HG03097 (cell line): ENCODE measurements around the gene USP31.

ENCODE experiments used
- ATAC-seq: cut with Tn5 transposase; IDR thresholded peaks from one replicate; pipeline ENCODE4 v1.9.1; 2021; ENCODE audit not compliant: unreplicated experiment, low FRiP score

Gene USP31

DNA sequence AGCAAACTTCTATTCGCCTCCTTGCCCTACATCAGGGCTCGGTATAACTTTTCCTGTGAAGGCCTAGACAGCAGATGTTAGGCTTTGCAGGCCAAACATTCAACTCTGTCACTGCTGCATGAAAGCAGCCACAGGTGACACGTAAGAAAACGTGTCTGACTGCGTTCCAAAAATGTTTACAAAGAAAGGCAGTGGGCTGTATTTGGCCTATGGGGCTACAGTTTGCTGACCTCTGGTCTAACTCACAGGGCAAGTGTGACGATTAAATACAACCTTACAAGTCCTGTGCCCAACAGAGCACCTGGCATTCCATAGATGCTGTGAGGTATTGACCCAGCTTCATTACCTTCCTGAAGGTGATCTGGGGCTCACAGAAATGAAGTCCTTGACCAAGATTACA, 79.4 kb downstream of the USP31 start:
- ATAC-seq, result no peak

DNA sequence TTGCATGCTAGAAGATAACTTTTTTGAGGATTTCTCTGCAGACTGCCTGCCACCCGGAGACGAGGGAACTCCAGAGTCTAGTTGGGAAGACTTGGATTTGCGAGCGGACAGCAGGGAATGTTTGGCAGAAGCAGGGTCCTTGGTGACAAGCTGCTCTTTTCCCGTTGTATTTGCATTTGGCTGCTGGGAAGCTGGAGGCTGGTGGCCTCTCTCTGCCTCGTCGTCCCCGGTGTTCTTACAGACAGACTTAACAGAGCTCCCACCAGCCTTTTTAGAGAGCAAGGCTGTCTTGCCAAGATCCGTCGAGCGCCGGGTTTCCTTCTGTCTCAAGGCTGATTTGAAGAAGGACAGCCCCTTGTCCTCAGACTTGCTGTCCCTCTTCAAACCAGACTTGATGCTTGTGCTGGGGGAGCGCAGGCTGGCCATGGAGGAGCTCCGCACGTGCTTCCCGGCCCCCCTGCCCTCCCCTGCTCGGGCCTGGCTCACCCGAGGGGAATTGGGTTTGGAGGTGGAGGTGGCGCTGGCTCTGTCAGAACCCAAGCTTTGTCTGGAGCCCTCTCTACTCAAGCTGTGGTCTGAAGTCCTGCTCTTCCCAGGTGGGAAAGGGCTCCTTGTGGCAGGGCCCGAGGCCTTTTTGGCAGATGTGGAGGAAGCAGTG, 81.0 kb downstream of the USP31 start:
- no peak for ATAC-seq

DNA sequence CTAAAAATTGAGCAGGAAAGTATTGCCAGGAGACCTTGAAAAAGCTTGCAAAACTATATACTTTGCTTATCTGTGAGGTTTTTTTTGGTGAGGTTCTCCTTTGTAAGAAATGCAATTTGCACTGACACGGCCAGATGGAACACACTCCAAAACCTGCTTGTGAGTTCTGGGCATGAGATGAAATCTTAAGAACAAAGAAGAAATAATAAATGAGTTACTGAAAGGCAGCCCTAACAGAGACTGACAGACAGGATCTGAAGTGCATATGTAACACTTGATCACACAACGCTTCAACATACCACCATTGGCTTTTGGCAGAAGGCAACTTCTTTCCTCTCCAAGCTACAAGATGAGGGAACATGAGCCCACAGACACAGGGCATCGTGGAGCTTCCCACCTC, 82.6 kb downstream of the USP31 start:
- no peak for ATAC-seq

DNA sequence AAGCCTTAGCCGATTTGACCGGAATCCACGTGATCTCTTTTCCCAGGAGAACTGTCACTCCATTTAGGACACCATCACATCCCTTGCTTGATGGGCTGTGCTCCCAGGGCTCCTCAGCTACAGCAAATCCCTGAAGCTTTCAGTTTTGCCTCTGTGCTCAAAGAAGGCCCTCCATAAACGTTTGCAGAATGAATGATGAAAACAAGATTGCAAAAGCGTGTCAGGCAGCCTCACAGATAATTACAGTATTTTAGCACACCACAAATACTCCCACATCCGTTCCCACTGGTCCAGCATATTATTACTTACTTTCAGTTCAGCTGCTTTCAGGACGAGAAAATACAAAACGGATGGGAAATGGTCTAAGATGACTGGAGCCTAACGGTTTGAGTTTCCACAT, 84.6 kb downstream of the USP31 start:
- no peak for ATAC-seq

DNA sequence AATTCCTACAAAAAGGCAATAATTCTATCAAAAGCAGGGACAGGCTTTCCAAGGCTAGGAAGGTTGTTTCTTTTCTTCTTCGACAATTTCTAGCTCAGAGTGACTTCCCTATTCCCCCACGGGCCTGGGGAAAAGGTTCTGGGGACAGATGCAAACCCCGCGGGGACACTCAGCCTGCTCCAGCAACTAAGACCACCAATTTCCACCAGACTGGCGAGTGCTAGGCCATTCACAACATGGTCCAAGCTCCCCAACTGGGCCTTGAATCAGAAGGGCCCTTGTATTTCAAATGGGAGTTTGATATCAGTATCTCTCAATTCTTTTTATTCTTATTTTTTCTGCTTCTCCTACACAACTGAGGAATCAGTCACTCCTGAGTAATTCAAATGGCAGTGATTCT, 86.7 kb downstream of the USP31 start:
- no peak for ATAC-seq

DNA sequence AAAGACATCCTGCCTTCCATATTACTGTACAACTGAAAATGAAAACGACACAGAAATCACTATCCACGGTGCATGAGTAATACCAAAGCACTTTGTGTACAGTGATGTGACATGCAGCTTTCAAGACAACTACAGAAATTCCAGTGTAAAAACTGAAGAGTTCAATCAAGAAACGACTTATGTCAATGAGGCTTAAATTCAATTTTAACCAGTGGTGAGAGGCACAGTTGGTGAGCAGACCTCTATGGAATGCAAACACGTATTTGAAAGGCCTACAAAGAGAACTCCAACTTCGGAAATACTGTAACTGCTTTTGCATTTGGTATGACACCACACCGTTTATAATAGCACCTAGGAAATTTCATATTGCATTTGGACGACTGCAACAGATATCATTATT, 87.6 kb downstream of the USP31 start:
- ATAC-seq, result no peak

- ATAC-seq, result no peak
Measured at GRCh38 chr16:23060458-23061320, 88.6 kb downstream of the USP31 start.

DNA sequence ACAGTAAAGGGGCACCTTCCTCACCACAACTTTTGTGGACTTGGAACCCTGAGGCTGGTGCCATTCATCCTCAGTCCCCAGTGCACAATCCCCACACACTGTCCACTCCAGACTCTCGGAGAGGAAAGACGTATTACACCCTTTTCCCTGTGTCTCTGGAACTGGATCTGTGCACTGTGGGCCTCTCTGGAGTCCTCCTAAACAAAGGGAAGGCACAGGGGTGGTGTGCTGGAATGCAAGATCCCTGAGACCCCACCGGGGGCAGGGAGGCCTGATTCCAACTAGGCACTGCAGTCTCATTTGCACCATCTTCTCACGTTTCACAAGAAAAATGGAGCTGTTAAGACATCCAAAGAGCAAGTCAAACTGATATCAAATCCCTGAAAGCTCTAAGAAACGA, 89.8 kb downstream of the USP31 start:
- no peak for ATAC-seq

GRCh38 chr16:23058576-23058975, 90.7 kb downstream of the USP31 start:
- no peak for ATAC-seq

DNA sequence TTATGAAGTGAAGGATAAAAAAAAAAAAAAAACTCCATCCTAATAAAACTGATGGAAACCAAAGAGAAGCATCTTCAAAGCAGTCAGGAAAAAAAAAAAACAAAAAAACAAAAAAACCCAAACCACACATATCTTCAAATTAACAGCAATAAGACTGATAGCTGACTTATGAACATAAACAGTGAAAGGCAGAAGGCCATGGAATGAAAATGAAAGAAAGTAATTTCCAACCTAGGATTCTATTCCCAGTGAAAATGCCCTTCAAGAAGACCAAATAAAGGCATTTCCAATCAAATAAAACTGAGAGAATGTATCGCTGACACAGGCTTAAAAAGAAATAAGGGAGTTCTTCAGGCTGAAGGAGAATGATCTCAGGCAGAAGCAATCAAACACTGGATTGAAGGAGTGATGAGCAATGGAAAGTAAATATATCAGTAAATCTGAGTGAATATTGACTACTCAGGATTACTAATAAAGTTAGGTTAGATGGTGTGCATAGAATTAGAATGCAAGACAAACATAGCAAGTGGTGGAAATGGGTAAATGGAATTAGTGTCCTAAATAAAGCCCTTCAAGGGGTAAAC, 92.1 kb downstream of the USP31 start:
- no peak for ATAC-seq

- ATAC-seq, result no peak
Measured at GRCh38 chr16:23055481-23055880, 93.8 kb downstream of the USP31 start.

- no peak for ATAC-seq
Measured at GRCh38 chr16:23052908-23053580, 96.2 kb downstream of the USP31 start.

DNA sequence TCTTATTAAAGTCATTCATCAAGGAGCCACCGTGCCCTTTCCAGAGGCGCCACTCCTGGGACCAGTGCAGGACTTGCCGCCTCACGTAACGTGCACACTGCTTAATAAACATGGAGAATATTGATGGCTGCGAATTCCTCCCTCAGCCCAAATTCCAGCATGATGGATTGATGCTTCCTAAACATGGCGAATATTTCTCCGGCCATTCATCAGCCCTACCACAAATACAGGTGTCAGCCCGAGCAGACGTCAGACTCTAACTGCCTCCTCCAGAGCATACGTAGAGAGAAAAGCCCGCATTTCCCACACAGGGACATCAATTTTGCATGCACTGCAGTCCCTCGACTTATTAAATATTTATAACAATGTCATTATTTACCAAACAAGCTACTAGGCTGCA, 97.0 kb downstream of the USP31 start:
- ATAC-seq, result no peak

- no peak for ATAC-seq
Measured at GRCh38 chr16:23051587-23051986, 97.7 kb downstream of the USP31 start.

DNA sequence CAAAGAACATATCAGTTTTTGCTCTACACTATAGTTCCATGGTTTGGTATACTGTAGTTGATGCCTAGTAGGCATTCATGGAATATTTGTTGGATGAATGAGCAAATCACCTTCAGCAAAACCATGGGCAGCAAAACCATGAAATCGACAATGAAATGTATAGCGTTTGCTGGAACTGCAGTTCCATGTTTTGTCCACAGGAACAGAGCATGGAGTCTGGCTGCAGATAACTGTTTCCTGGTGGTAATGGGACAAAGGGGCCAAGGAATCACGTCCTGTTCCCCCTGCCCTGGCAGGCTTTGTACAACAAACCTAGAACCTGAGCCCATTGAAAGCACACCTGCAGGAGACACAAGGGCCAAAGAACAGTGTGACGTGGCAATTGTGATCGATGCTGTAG, 101.1 kb downstream of the USP31 start:
- no peak for ATAC-seq

DNA sequence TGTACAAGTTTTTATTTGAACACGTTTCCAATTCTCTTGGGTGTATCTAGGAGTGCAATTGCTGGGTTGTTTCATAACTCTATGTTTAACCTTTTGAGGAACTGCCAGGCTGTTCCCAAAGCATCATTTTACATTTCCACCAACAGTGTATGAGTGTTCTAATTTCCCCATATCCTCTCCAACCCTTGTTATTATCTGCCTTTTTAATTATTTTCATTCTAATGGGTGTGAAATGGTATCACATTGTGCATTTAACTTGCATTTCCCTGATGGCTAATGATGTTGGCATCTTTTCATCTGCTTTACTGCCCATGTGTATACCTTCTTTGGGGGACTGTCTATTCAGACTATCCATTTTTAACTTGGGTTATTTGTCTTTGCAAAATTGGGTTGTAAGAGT, 104.2 kb downstream of the USP31 start:
- no peak for ATAC-seq

DNA sequence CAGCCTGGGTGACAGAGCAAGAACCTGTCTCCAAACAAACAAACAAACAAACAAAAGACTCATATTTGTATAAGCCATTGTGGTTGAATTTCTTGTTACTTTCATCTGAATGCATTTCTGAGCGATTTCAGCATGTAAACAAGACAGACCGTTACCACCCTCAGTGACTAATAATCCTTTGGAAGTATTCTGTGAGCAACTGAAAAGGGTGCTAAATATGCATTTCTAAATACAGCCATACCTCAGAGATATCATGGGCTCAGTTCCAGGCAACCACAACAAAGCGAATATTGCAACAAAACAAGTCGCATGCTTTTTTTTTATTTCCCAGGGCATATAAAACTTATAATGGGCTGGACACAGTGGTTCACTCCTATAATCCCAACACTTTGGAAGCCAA, 109.0 kb downstream of the USP31 start:
- ATAC-seq, result no peak

GRCh38 chr16:23039118-23039517, 110.1 kb downstream of the USP31 start:
- no peak for ATAC-seq

DNA sequence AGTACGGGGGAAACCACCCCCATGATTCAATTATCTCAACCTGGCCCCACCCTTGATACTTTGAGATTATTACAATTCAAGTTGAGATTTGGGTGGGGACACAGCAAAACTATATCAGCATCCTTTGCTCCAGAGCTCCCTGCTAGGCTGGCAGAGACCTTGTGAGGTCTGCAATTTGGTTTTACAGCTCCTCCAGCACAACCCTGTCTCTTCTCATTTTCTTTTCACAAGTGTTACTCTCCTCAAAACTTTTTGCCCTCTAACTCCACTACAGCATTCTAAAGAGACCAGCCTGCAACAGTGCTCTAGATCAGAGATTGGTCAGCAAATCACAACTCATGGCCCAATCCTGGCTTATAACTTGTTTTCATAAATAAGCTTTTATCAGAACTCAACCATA, 114.0 kb downstream of the USP31 start:
- ATAC-seq, result no peak

GRCh38 chr16:23031508-23032098, 117.6 kb downstream of the USP31 start:
- no peak for ATAC-seq
